Myocyte (in vitro differentiated cells): Measurements from ENCODE around the gene RBM8A. TPM values are rescaled to one million over a fixed set of nuclear protein-coding genes. Genes with fewer than 3 reads are reported as not detected.
"Not testable (repeated sequence)": the region's sequence is repeated elsewhere in the genome, so short reads cannot be mapped to it uniquely, and the experiment has no call there.

ENCODE experiments used
- DNase-seq: peaks from one replicate; pipeline ENCODE4 v3.0.0-alpha.2; 2012; ENCODE audit warnings: low read depth
- total RNA-seq: library from RNA; depleted of rRNA; stranded (reverse); fragments of >200 nt; gene quantifications from 2 replicates; pipeline ENCODE4 v1.2.3, GENCODE V29; 2014

Gene RBM8A
- total RNA-seq, 1 donor from 2014 or later: 191 TPM

DNA sequence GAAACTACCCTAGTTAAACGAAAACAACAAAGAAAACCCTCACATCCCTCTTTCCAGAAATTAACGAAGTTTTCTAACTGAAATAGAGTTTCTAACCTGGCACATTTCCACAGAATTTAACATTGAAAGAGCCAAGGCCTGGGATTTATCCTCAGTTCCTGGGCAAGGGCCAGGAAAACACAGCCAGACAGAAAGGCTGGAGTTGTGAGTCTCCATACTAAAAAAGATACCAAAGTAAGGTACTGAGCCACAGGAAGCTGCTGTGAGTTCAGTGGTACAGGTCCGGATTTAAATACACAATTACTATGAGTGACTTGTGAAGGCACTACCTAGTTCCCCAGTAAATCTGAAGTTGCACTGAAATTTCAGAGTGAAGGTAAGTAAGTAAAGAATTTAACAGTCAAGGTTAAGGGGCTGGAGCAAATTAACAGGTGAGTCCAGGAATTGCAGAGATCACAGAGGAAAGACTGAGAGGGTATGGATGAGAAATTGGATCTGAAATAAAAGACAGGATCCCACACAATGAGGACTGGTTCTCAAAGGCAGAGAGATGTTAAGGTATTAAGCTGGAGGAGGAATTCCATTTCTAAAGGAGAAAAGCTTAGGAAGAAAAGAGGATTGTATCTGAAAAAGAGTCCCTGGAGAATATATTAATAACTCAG, 29.6 kb upstream of the RBM8A start:
- DNase-seq: peak; percentile 42

DNA sequence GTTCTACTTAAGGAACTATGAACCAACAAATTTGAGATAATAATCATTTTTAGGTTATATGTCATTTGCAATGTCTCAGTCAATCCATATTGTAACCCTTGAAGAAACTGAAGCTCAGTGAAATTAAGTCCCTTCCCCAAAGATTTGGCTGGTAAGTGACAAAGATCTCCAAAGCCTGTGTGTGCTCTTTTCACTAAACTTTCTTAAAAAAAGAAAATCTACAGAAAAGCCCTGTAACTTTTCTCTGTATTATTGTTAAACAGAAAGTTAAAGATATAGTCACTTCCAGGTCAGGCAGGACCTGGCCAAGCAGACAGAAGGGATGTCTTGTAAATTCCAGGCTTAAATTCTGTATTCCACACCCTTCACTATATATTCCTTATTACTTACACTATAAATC, 29.1 kb upstream of the RBM8A start:
- DNase-seq: no peak

DNA sequence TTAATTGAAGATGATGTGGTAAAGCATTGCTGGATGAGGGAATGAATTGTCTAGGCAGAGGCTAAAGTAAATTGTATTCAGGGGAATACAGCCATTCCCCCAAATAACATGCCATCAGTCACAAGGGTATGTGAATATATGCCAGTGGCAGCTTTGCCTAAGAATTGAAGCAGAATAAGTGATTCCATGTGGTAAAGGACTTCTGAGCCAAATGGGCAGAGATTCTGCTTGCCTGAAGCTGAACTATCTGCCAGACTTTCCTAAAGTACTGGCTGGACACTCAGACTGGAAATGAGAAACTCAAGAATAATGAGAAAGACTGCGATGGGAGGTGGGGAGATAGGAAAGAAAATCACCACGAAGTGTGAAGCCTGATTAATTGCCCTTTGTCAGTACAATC, 28.2 kb upstream of the RBM8A start:
- no peak for DNase-seq

DNA sequence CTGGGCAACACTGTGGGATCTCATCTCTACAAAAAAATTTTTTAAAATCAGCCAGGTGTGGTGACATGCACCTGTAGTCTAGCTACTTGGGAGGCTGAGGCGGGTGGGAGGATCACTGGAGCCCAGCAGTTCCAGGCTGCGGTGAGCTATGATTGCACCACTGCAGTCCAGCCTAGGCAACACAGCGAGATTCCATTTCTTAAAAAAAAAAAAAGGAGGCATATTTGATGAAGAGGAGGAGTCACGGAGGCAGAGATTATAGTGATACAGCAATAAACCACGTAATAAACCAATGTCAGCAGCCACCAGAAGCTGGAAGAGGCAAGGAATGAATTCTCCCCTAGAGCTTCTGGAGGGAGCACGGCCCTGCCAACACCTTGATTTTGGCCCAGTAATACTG, 26.6 kb upstream of the RBM8A start:
- DNase-seq: no peak

DNA sequence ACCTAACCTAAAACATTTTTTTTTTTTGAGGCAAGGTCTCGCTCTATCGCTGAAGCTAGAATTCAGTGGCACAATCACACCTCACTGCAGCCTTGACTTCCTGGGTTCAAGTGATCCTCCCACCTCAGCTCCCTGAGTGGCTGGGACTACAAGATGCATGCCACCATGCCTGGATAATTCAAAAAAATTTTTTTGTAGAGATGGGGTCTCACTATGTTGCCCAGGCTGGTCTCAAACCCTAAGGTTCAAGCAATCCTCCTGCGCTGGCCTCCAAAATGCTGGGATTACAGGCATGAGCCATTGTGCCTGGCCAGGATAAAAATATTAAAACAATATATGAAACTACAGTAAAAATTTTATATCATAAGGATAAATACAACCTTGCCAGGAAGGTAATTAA, 25.6 kb upstream of the RBM8A start:
- no peak for DNase-seq

DNA sequence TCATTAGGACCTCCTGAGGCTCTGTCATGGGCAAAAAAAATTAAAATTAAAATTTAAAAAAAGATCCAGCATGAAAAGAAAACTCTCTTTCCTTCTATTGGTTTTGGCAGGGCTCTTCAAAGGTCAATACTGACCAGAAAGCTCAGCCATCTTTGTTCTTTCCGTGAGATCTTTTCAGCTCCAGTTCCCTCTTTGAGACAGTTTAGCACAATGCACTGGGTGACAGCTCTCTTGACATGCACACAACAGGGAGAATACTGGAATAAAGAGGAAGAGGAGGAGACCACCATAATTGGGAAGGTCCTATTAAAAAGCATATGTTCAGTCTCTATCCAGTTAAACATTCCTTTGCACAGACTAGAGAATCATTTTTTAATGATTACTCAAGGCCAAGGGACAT, 24.2 kb upstream of the RBM8A start:
- DNase-seq: no peak

DNA sequence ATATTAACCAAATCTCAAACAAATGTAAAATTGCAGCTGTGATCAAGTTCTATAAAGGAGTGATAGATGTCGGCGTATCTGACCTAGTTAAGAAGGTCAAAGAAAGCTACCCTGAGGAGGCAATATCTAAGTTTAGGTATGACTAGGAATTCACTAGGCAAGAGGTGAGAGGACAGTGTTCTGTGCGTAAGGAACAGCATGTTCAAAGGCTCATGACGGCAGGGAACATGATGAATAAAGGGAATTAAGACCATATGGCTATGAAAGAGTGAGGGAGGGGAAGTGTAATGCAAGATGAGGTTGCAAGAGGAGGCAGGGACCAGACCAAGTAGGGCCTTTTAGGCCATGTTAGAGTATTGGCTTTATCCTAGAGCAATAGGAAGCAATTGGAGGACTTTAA, 21.9 kb upstream of the RBM8A start:
- DNase-seq: no peak

DNA sequence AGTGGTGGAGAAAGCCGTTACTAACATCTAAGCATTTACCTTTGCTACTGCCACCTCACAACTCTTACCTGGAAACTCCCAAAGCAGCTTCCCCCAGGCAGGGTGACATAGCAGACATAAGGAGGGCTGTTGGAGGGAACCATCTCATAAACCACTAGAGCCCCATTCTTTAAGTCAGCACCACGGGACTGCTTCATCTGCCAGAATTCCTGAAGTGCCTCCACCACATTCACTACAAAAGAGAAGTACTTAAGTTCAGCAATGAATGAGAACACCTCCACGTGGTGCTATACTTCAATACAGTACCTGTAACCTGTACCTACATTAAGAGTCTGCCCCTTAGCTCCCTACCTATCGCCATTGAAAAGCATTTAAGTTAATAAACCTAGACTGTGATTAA, 20.3 kb upstream of the RBM8A start:
- DNase-seq: no peak

DNA sequence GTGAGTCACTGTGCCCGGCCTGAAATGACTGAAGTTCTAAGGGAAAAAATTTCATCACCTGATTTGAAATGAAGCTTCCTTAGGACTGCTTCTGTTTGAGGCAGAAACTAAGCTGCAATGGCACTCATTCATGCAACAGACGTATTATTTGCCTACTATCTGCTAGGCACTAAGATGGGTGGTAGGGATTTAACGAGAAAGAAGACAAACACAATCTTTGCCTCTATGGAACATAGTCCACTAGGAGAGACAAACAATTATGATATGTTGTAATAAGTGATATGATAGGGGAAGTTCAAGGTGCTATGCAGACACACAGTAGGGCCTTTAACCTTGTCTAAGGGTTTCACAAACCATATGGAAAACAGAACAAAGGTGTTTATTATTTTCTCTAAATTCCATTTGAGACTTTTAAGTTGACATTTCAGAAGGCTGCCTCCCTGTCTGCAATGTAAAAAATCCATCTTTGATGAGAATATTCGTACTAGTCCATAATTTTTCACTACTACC, 19.2 kb upstream of the RBM8A start:
- no peak for DNase-seq

DNA sequence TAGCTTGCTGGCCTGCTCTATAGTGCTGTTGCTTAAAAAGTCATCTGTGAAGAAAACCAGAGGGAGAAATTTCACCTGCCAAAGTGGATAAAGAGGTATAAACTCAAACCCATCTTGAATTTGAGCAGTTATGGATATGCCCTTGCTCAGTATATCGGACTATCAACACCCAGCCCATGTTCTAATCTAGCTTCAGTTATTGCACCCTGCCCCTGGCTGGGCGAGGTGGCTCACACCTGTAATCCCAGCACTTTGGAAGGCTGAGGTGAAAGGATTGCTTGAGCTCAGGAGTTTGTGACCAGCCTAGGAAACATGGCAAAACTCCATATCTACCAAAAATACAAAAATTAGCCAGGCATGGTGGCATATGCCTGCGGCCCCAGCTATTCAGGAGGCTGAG, 17.2 kb upstream of the RBM8A start:
- DNase-seq: no peak

DNA sequence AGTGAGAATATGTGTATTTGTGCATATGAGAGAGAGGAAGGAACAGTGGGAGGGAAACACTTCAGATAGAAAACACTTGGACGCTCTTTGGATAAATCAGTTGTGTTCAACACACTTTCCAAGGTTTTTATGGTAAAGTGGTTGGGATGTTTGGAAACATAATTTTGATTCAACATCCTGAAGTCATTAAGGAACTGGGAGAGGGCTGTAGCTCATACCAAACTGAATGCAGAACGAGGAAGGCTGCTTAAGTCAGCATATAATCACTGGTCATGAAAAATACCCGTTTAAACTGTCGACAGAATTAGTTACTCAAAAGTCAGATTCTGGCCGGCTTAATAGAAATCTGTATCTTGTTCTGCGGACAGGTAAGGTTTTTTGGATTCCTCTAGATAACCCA, 15.6 kb upstream of the RBM8A start:
- no peak for DNase-seq

DNA sequence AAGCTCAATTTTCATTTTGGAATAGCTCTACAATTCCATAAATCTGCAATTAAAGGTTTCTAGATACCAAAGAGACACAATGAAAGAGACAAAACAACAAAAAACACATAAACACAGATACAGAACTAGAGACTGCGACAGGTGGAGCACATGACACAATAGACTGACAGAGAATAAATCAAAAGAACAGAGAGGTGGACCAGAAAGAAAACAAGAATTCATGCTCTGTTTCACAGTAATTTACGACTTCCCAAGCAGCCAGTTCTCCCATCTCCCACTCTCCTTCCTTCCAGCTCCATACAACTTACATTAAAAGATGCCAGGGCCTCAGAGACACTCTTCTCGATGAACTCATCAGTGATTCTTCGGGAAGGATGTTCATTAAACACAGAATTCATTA, 15.1 kb upstream of the RBM8A start:
- no peak for DNase-seq

DNA sequence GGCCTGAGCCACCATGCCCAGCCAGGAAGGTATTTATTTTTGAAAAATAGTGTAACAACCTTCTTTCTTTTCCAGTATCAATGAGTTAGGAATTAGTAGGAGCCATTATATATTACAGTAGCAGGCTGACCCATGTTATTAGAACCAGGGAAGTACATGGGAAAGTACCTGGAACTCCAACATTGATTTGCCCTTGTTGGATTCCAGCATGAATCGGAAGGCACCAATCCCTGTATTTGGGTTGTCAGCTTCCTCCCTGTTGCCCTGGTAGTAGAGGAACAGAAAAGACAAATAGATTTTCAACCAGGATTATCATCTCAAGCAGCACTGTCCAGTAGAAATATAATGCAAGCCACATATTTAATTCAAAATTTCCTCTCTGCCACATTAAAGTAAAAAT, 10.2 kb upstream of the RBM8A start:
- no peak for DNase-seq

DNA sequence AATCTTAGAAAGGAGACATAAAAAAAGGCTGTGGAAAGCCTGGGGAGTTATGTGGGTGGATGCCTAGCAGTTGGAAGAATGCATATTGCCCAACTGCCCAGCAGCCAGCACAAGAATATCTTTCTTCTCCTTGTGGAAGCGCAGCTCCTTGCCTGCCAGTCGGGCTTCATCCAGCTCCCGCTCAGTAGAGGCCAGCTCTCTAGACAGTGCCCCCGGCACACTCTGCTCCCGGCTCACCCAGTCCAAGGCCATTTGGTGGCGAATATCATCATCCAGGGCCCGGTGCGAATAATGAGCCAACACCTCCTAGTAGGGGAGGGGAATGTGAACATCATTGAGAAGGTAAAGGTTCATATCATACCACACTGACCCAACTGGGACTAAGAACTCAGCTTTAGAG, 9.0 kb upstream of the RBM8A start:
- DNase-seq: no peak

DNA sequence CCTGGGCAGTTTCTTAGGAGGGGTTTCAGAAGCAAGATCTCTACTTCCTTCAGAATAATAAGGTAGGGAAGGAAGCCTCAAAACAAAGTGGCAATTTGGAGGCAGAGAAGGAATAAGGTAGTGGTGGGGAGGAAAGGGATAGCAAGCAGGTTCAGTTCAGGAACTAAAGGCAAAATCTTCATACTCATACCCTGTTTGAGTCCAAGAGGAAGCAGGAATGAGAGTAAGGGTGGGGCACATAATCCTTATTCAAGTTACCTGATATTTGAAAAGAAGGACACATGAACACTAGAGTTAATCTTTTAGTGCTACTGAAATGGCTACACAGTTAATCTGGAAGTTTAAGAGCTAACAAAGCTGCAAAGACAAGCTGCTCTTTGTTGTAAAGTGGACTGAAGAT, 8.4 kb upstream of the RBM8A start:
- no peak for DNase-seq

DNA sequence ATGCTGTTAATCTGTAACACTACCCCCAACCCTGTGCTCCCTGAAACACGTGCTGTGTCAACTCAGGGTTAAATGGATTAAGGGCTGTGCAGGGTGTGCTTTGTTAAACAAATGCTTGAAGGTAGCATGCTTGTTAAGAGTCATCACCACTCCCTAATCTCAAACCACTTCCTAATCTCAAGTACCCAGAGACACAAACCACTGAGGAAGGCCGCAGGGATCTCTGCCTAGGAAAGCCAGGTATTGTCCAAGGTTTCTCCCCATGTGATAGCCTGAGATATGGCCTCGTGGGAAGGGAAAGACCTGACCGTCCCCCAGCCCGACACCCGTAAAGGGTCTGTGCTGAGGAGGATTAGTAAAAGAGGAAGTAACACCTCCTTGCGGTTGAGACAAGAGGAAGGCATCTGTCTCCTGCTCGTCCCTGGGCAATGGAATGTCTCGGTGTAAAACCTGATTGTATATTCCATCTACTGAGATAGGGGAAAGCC, 5.3 kb upstream of the RBM8A start:
- DNase-seq: not testable (repeated sequence)

DNA sequence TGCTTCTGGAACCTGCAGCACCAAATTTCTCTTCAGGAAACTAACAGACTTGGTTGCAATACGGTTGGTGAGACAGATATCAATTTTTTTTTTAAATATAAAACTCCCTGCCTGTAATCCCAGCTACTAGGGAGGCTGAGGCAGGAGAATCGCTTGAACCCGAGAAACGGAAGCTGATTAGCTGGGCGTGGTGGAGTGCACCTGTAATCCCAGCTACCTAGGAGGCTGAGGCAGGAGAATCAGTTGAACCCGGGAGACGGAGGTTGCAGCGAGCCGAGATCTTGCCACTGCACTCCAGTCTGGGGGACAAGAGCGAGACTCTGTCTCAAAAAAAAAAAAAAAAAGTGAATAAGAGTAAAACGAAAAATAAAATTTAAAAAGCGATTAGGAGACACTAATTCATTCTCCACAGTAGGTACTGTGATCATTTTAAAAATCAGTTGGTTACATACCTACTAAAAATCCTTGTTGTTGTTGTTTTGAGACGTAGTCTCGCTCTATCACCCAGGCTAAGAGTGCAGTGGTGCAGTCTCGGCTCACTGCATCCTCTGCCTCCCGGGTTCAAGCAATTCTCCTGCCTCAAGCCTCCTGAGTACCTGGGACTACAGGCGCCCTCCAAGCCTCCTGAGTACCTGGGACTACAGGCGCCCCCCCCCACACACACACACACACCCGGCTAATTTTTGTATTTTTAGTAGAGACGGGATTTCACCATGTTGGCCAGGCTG, 796 bp upstream of the RBM8A start:
- DNase-seq: no peak

DNA sequence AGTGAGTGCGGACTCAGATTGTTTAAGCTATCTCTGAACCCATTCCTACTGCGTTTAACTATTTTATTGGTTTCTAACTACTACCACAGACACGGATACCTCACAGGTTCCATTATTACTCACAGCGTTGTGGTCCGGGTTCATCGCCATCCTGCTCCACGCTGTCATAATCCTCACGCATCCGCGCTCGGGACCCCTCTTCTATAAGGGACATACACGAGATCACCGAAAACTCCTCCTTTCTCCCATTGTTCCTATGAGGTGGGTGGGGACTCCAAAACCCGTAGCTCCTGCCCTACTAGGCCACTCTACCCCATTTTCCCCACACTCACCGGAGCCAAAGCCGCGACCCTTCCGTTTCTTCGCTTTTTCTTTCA, 610 bp downstream of the RBM8A start:
- no peak for DNase-seq

DNA sequence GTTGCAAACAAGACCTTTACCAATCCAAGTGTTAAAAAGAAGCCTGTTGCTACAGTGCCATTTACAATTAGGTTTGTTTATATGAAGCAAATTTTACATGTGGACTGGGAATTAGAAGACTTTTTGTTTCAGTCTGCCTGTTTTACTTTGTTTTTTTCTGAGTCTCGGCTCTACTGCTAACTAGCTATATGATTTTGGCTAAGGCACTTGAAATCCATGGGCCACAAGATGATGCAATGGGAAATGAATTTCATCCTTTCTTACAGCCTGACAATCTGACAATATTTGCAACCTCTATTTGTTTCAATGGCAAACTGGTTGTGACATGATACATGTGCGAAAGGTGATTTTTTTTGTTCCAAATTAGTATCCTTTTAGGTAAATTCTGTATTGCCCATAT, 5.0 kb downstream of the RBM8A start:
- DNase-seq: no peak

DNA sequence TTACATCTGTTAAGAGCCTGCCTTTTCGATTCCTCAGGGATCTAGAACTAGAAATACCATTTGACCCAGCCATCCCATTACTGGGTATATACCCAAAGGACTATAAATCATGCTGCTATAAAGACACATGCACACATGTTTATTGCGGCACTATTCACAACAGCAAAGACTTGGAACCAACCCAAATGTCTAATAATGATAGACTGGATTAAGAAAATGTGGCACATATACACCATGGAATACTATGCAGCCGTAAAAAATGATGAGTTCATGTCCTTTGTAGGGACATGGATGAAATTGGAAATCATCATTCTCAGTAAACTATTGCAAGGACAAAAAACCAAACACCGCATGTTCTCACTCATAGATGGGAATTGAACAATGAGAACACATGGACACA, 7.0 kb downstream of the RBM8A start:
- not testable (repeated sequence) for DNase-seq

DNA sequence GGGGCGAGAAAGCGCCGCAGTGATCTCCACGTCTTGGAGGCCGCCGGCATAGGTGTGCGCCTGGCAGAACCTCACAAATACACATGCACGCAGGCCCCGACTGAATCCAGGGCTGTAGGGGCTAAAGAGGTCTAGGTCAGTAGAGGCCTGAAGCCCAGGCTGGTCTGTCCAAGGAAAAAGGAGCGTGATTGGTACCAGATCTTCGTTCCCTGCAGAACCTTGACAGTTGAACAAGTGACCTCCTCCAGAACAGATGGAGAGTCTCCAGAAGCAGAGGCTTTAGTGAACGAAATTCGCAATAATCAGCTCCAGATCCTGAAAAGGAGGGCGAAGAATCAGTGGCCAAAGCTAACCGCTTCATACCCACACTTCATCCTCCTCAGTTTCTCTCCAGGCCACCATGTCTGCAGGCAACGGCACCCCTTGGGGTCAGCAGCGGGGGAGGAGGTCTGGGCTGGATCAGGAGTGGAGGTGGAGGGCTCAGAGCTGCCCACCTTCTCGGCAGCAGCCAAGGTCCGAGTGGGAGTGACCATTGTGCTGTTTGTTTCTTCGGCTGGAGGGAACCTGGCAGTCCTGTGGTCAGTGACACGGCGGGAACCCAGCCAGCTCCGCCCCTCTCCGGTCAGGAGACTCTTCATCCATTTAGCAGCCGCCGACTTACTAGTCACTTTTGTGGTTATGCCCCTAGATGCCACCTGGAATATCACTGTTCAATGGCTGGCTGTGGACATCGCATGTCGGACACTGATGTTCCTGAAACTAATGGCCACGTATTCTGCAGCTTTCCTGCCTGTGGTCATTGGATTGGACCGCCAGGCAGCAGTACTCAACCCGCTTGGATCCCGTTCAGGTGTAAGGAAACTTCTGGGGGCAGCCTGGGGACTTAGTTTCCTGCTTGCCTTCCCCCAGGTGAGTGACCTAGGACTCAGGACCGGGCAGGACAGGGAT, 8.0 kb downstream of the RBM8A start:
- peak; percentile 57 for DNase-seq
